ENCODE measurements around the gene NEDD9. TPM values are rescaled to one million over a fixed set of nuclear protein-coding genes. Genes with fewer than 3 reads are reported as not detected.

The NEDD9 gene
- total and polyA plus RNA-seq, 2 of the 13 experiments (the other 11 are each of a cell fraction or from before 2014, with no cell fraction given): 27.1 to 389 TPM

DNA sequence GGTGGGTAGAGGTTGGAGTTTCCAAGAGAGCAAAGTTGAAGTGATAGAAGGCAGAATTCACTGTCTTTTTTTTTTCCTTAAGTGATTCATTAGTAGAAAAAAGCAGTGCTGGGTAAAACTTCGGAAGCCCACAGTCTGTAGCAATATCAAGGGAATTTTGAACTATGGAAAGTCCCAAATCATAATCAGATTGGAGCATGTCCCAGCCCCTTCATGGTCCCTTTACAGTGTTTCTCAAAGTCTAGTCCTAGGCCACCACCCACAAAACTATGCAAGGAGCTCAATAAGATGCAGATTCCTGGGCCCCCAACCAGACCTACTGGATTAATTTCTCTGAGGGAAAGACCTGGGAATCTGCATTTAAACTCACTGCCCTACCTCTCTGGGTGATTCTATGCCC lies 22.6 kb downstream of the NEDD9 start:
- peak; percentile 27 for TF ChIP-seq AGO2 (optimal IDR thresholded peaks at IDR 0.05; ENCODE audit: low read depth, low read length)
- TF ChIP-seq TRIM22 (IDR thresholded peaks at IDR 0.05): no peak
- TF ChIP-seq CHD4 (IDR thresholded peaks at IDR 0.05; ENCODE audit: borderline replicate concordance, low read length): peak; percentile 74; the same call in 1 of the 2 replicates
- no peak for TF ChIP-seq ATF1 (CRISPR knock-in tag; IDR thresholded peaks at IDR 0.05)
- H3K79me2 ChIP-seq (ENCODE audit: insufficient read depth, low read length): peaks cover 97% of the 10 kb centered on the region
- no peak overlapping the region for H2AFZ ChIP-seq (ENCODE audit: low read length)
- DNase-seq (ENCODE audit: low spot score): no peak
- H3K9me3 ChIP-seq (ENCODE audit: low read length): no peaks in the 10 kb centered on the region
- FAIRE-seq: no peak
- no peak overlapping the region for H3K4me2 ChIP-seq (ENCODE audit: low read depth, low read length)
- BruUV-seq (replicated peaks): no TSS peak
- H3K36me3 ChIP-seq (replicated peaks in 1 of 2; ENCODE audit: control insufficient read depth in 1 of 2, insufficient read depth in 2 of 2, low read length in 2 of 2): peaks cover 52 to 94% of the 10 kb centered on the region in 2 experiments
- peaks cover 97% of the 10 kb centered on the region for H4K20me1 ChIP-seq (ENCODE audit: insufficient read depth, low read length)
- H3K4me3 ChIP-seq (replicated peaks in 1 of 3; ENCODE audit: insufficient read depth in 1 of 3, low read depth in 2 of 3, low read length in 3 of 3): no peak overlapping the region
- no peak overlapping the region for H3K9ac ChIP-seq (ENCODE audit: insufficient read depth, low read depth, low read length)
- H3K27me3 ChIP-seq (ENCODE audit: control insufficient read depth in 1 of 2, insufficient read depth in 2 of 2, low read length in 2 of 2): no peaks in the 10 kb centered on the region
- intact Hi-C loops (cut with micrococcal nuclease; ENCODE audit: unreplicated experiment) (no loop called here), in situ Hi-C loops (cut with HindIII; ENCODE audit: extremely low pct_ligation_motif_present, low pct_unique_long_range_greater_than_20kb) (no loop called here)
- peaks cover 100% of the 10 kb centered on the region for H3K4me1 ChIP-seq (ENCODE audit: insufficient read depth, low read length)
- WGBS (ENCODE audit: low lambda C conversion rate): 100% methylated on average over 1 of the region's 1 CpG
- ATAC-seq: no peak
- peak overlapping the region; percentile 7 for H3K27ac ChIP-seq (ENCODE audit: extremely low read length, insufficient read depth, low read length)
- POLR2A ChIA-PET: interaction anchor here (1.1 to 1.6 kb wide), 2 partner anchors 9 to 23 kb away, joined by 4 to 6 read pairs; partner anchors contain the start of gene NEDD9
- CTCF ChIA-PET (ENCODE audit: low intra/inter-chr PET ratio, low total read pairs): no interaction called here

DNA sequence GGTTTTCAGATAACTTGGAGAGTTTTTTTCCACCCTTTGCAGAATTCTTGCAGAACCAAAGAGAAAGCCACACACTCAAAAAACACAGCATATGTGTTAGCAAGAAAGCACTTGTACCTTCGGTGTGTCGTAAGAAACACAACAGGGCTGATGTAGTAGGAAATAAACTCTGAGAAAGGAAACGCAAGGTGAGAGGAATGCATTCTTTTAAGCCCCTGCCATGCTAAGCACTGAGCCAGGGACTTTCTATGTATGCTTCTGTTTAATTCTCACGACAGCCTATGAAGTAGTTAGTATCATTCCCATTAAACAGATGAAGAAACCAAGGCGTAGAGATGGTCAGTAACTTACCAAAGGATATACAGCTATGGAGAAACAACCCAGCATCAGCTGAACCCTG lies 23.1 kb downstream of the NEDD9 start:
- H3K4me3 ChIP-seq (replicated peaks in 1 of 3; ENCODE audit: insufficient read depth in 1 of 3, low read depth in 2 of 3, low read length in 3 of 3): no peak overlapping the region
- peaks cover 100% of the 10 kb centered on the region for H3K4me1 ChIP-seq (ENCODE audit: insufficient read depth, low read length)
- in situ Hi-C loops (cut with HindIII; ENCODE audit: extremely low pct_ligation_motif_present, low pct_unique_long_range_greater_than_20kb) (no loop called here), intact Hi-C loops (cut with micrococcal nuclease; ENCODE audit: unreplicated experiment) (no loop called here)
- ChIA-PET POLR2A (interaction anchor here (1.6 kb wide), 1 partner anchor 10 kb away, joined by 6 read pairs; no protein-coding TSS in a partner anchor), CTCF (ENCODE audit: low intra/inter-chr PET ratio, low total read pairs) (no interaction called here)
- H3K9ac ChIP-seq (ENCODE audit: insufficient read depth, low read depth, low read length): no peak overlapping the region
- H3K36me3 ChIP-seq (replicated peaks in 1 of 2; ENCODE audit: control insufficient read depth in 1 of 2, insufficient read depth in 2 of 2, low read length in 2 of 2): peaks cover 53 to 92% of the 10 kb centered on the region in 2 experiments
- H3K27me3 ChIP-seq (ENCODE audit: control insufficient read depth in 1 of 2, insufficient read depth in 2 of 2, low read length in 2 of 2): no peaks in the 10 kb centered on the region
- no TSS peak for BruUV-seq (replicated peaks)
- H2AFZ ChIP-seq (ENCODE audit: low read length): no peak overlapping the region
- no peak for TF ChIP-seq DNMT3B (CRISPR knock-in tag; conservative IDR thresholded peaks at IDR 0.05)
- peak; percentile 98 for TF ChIP-seq RBM22 (optimal IDR thresholded peaks at IDR 0.05; ENCODE audit: low read length)
- 0 out of 2 replicates have a peak, but pooled peaks have one; percentile 20 for TF ChIP-seq MBD4 (IDR thresholded peaks at IDR 0.05; ENCODE audit: borderline replicate concordance, low read length)
- no peak for TF ChIP-seq ZNF143 (CRISPR knock-in tag; IDR thresholded peaks at IDR 0.05)
- TF ChIP-seq ZNF629 (CRISPR knock-in tag; conservative IDR thresholded peaks at IDR 0.05): peak; percentile 61; the same call in 1 of the 2 replicates
- TF ChIP-seq, protein P1, sequence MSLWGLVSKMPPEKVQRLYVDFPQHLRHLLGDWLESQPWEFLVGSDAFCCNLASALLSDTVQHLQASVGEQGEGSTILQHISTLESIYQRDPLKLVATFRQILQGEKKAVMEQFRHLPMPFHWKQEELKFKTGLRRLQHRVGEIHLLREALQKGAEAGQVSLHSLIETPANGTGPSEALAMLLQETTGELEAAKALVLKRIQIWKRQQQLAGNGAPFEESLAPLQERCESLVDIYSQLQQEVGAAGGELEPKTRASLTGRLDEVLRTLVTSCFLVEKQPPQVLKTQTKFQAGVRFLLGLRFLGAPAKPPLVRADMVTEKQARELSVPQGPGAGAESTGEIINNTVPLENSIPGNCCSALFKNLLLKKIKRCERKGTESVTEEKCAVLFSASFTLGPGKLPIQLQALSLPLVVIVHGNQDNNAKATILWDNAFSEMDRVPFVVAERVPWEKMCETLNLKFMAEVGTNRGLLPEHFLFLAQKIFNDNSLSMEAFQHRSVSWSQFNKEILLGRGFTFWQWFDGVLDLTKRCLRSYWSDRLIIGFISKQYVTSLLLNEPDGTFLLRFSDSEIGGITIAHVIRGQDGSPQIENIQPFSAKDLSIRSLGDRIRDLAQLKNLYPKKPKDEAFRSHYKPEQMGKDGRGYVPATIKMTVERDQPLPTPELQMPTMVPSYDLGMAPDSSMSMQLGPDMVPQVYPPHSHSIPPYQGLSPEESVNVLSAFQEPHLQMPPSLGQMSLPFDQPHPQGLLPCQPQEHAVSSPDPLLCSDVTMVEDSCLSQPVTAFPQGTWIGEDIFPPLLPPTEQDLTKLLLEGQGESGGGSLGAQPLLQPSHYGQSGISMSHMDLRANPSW (CRISPR knock-in tag; IDR thresholded peaks at IDR 0.05; ENCODE audit: borderline replicate concordance): 0 out of 2 replicates have a peak, but pooled peaks have one; percentile 67
- TF ChIP-seq ZNF333 (CRISPR knock-in tag; IDR thresholded peaks at IDR 0.05; ENCODE audit: borderline replicate concordance): no peak
- peak; percentile 67; the same call in 1 of the 2 replicates for TF ChIP-seq PAF1 (CRISPR knock-in tag; IDR thresholded peaks at IDR 0.05)
- TF ChIP-seq ZNF777 (CRISPR knock-in tag; IDR thresholded peaks at IDR 0.05): no peak
- TF ChIP-seq POLR2A (IDR thresholded peaks at IDR 0.05; ENCODE audit: insufficient read depth in 1 of 2, low read depth in 2 of 2, low read length in 2 of 2): peak in 1 of 2 experiments; percentile 49; a peak in 1 of 4 replicates
- no peak for TF ChIP-seq SMARCC2 (IDR thresholded peaks at IDR 0.05)
- H4K20me1 ChIP-seq (ENCODE audit: insufficient read depth, low read length): peaks cover 94% of the 10 kb centered on the region
- ATAC-seq (no peak), DNase-seq (ENCODE audit: low spot score) (no peak), FAIRE-seq (no peak)
- 94% methylated on average over 5 of the region's 5 CpGs for WGBS (ENCODE audit: low lambda C conversion rate)
- peak overlapping the region; percentile 10 for H3K27ac ChIP-seq (ENCODE audit: extremely low read length, insufficient read depth, low read length)
- H3K4me2 ChIP-seq (ENCODE audit: low read depth, low read length): no peak overlapping the region
- H3K79me2 ChIP-seq (ENCODE audit: insufficient read depth, low read length): peaks cover 97% of the 10 kb centered on the region
- no peaks in the 10 kb centered on the region for H3K9me3 ChIP-seq (ENCODE audit: low read length)

All from HepG2 (cell line).